ENCODE data around the gene RFWD3. TPM values are rescaled to one million over a fixed set of nuclear protein-coding genes. Genes with fewer than 3 reads are reported as not detected.

Gene RFWD3
- polyA plus RNA-seq, 3 donors, result 5.0 to 8.4 (median 8.4) TPM

DNA sequence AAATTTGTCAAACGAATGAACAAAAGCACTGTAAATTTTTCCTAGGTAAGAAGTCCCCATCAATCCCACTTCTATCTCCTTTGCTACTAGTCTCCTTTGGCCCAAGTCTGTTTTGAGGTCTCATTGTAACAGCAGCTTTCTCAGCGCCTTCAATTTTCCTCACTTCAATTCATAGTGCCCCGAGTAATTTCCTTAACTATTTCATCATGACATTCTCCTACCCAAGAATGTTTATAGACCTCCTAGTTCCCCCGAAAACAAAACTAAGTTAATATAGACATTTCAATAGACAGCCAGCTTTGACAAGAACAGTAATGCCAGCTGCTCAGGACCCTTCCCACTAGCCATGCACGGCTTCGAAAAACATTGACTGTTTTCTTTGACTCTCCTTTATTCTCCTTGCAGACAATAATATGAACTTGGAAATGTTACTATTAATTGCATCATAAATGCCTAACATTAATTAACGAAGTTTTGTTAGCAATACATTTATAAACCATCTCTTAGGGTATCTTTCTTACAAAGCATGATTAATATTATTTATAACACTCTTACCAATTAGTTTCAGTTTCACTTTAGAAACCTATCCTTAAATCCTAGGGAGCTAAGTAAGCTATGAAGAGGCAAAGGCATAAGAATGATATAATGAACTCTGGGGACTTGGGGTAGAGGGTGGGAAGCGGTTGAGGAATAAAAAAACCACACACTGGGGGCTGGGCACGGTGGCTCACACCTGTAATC, 82.6 kb downstream of the RFWD3 start:
- no peaks in the 10 kb centered on the region for H3K27me3 ChIP-seq (ENCODE audit: control insufficient read depth in 2 of 2, insufficient read depth in 2 of 2, low read length in 2 of 2)
- intact Hi-C loops (cut with micrococcal nuclease), result no loop called here
- no peak overlapping the region for H3K4me3 Mint-ChIP-seq
- H3K9me3 Mint-ChIP-seq, result no peaks in the 10 kb centered on the region
- H3K36me3 ChIP-seq (replicated peaks in 1 of 2; ENCODE audit: control insufficient read depth in 1 of 2, insufficient read depth in 2 of 2, low read length in 2 of 2), result peaks cover 0 to 10% of the 10 kb centered on the region in 2 donors
- H3K4me2 ChIP-seq (replicated peaks; ENCODE audit: extremely low read depth, low read length, poor library complexity, severe bottlenecking), result no peak overlapping the region
- 78% methylated on average over 5 of the region's 9 CpGs for WGBS (ENCODE audit: insufficient coverage)
- H3K4me1 ChIP-seq (ENCODE audit: control insufficient read depth in 1 of 2, insufficient read depth in 2 of 2, low read length in 2 of 2), result peaks cover 9 to 20% of the 10 kb centered on the region in 2 donors
- no peaks in the 10 kb centered on the region for H3K9me3 ChIP-seq (replicated peaks in 1 of 2; ENCODE audit: control insufficient read depth in 1 of 2, insufficient read depth in 1 of 2, low read length in 2 of 2)
- TF ChIP-seq, protein P1, sequence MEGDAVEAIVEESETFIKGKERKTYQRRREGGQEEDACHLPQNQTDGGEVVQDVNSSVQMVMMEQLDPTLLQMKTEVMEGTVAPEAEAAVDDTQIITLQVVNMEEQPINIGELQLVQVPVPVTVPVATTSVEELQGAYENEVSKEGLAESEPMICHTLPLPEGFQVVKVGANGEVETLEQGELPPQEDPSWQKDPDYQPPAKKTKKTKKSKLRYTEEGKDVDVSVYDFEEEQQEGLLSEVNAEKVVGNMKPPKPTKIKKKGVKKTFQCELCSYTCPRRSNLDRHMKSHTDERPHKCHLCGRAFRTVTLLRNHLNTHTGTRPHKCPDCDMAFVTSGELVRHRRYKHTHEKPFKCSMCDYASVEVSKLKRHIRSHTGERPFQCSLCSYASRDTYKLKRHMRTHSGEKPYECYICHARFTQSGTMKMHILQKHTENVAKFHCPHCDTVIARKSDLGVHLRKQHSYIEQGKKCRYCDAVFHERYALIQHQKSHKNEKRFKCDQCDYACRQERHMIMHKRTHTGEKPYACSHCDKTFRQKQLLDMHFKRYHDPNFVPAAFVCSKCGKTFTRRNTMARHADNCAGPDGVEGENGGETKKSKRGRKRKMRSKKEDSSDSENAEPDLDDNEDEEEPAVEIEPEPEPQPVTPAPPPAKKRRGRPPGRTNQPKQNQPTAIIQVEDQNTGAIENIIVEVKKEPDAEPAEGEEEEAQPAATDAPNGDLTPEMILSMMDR (IDR thresholded peaks at IDR 0.05), result no peak
- no peak overlapping the region for H3K9ac ChIP-seq (ENCODE audit: insufficient read depth, low read length, poor library complexity, severe bottlenecking)
- peak overlapping the region in 5 of 7 donors; percentile 35 to 63 (median 60) for H3K27ac Mint-ChIP-seq
- peak overlapping the region in 1 of 2 donors; percentile 31 for H3K27ac ChIP-seq (ENCODE audit: low read depth in 1 of 2, low read length in 2 of 2)
- peaks cover 97% of the 10 kb centered on the region for H3K79me2 ChIP-seq (ENCODE audit: insufficient read depth, low read length)
- no peaks in the 10 kb centered on the region for H3K27me3 Mint-ChIP-seq (ENCODE audit: low read depth in 3 of 3)
- peaks cover 12 to 26% of the 10 kb centered on the region in 2 donors for H3K36me3 Mint-ChIP-seq
- no peak overlapping the region for H3K4me3 ChIP-seq (replicated peaks in 1 of 3; ENCODE audit: low read depth in 2 of 3, low read length in 3 of 3)
- H3K4me1 Mint-ChIP-seq, result peaks cover 40% of the 10 kb centered on the region
- H2AFZ ChIP-seq (ENCODE audit: insufficient read depth, low read depth, low read length, poor library complexity, severe bottlenecking), result no peak overlapping the region
- DNase-seq, result no peak
- peaks cover 74% of the 10 kb centered on the region for H4K20me1 ChIP-seq (ENCODE audit: insufficient read depth, low read length)

DNA sequence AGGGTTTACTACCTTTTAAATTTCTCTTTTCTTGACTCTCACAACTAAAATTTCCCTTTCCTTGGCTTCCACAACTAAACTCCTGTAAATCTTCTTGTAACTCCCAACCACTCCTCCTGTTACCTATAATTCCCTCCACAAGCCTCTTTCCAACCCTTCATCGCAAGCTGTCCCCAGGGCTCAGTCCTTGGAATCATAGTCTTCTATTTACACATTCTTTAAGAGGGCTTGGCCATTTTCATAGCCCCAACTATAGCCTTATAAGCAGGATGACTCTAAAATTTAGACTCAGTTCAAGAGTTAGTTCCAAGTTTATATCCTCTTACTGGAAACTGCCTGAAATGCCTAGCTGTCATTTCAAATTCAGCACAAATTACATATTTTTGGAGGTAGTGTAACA, 83.7 kb downstream of the RFWD3 start:
- no peak for DNase-seq
- no peaks in the 10 kb centered on the region for H3K9me3 Mint-ChIP-seq
- 100% methylated on average over 1 of the region's 1 CpG for WGBS (ENCODE audit: insufficient coverage)
- peak overlapping the region in 2 of 7 donors; percentile 41 to 69 for H3K27ac Mint-ChIP-seq
- no peak overlapping the region for H3K4me3 Mint-ChIP-seq
- Histone ChIP-seq H4K20me1 (ENCODE audit: insufficient read depth, low read length) (peaks cover 85% of the 10 kb centered on the region), H3K4me1 (ENCODE audit: control insufficient read depth in 1 of 2, insufficient read depth in 2 of 2, low read length in 2 of 2) (peaks cover 11 to 22% of the 10 kb centered on the region in 2 donors), H3K4me2 (replicated peaks; ENCODE audit: extremely low read depth, low read length, poor library complexity, severe bottlenecking) (no peak overlapping the region), H2AFZ (ENCODE audit: insufficient read depth, low read depth, low read length, poor library complexity, severe bottlenecking) (no peak overlapping the region), H3K36me3 (replicated peaks in 1 of 2; ENCODE audit: control insufficient read depth in 1 of 2, insufficient read depth in 2 of 2, low read length in 2 of 2) (peaks cover 0 to 10% of the 10 kb centered on the region in 2 donors), H3K79me2 (ENCODE audit: insufficient read depth, low read length) (peaks cover 98% of the 10 kb centered on the region), H3K9ac (ENCODE audit: insufficient read depth, low read length, poor library complexity, severe bottlenecking) (no peak overlapping the region), H3K27me3 (ENCODE audit: control insufficient read depth in 2 of 2, insufficient read depth in 2 of 2, low read length in 2 of 2) (no peaks in the 10 kb centered on the region), H3K9me3 (replicated peaks in 1 of 2; ENCODE audit: control insufficient read depth in 1 of 2, insufficient read depth in 1 of 2, low read length in 2 of 2) (no peaks in the 10 kb centered on the region), H3K27ac (ENCODE audit: low read depth in 1 of 2, low read length in 2 of 2) (no peak overlapping the region), H3K4me3 (replicated peaks in 1 of 3; ENCODE audit: low read depth in 2 of 3, low read length in 3 of 3) (no peak overlapping the region)
- peaks cover 45% of the 10 kb centered on the region for H3K4me1 Mint-ChIP-seq
- TF ChIP-seq, protein P1 (IDR thresholded peaks at IDR 0.05), result no peak
- H3K27me3 Mint-ChIP-seq (ENCODE audit: low read depth in 3 of 3), result no peaks in the 10 kb centered on the region
- peaks cover 12 to 18% of the 10 kb centered on the region in 2 donors for H3K36me3 Mint-ChIP-seq
- intact Hi-C loops (cut with micrococcal nuclease), result no loop called here
